ENCODE data around the gene TMEM205. TPM values are rescaled to one million over a fixed set of nuclear protein-coding genes. Genes with fewer than 3 reads are reported as not detected.

TMEM205 gene
- total and polyA plus RNA-seq, 2 donors: 54.5 to 75.2 TPM

- peaks cover 0 to 5% of the 10 kb centered on the region in 2 donors for H3K4me1 ChIP-seq (ENCODE audit: control insufficient read depth in 2 of 2, insufficient read depth in 2 of 2, low read length in 2 of 2)
- H3K4me3 ChIP-seq (ENCODE audit: low read length in 2 of 2): no peak overlapping the region
- no peak overlapping the region for H3K27ac ChIP-seq (ENCODE audit: low read depth in 1 of 2, low read length in 1 of 2)
- 96% methylated on average over 28 of the region's 28 CpGs for WGBS
- DNase-seq (ENCODE audit: low read depth in 6 of 9, low spot score in 9 of 9): no peak
- H3K36me3 ChIP-seq (ENCODE audit: control insufficient read depth in 2 of 2, insufficient read depth in 2 of 2, low read length in 1 of 2): peaks cover 0 to 5% of the 10 kb centered on the region in 2 donors
- no peaks in the 10 kb centered on the region for H3K9me3 ChIP-seq (ENCODE audit: control insufficient read depth in 2 of 2, insufficient read depth in 1 of 2, low read length in 1 of 2)
- H3K27me3 ChIP-seq (ENCODE audit: control insufficient read depth in 2 of 2, insufficient read depth in 1 of 2, low read length in 1 of 2): peaks cover 0 to 33% of the 10 kb centered on the region in 2 donors
Measured at GRCh38 chr19:11364296-11364904, 18.3 kb upstream of the TMEM205 start.

- Histone ChIP-seq H3K36me3 (ENCODE audit: control insufficient read depth in 2 of 2, insufficient read depth in 2 of 2, low read length in 1 of 2) (peaks cover 0 to 5% of the 10 kb centered on the region in 2 donors), H3K4me1 (ENCODE audit: control insufficient read depth in 2 of 2, insufficient read depth in 2 of 2, low read length in 2 of 2) (peaks cover 0 to 5% of the 10 kb centered on the region in 2 donors)
- WGBS: 96% methylated on average over 10 of the region's 10 CpGs
Measured at GRCh38 chr19:11363881-11364280, 17.8 kb upstream of the TMEM205 start.

GRCh38 chr19:11361771-11362731 is 16.0 kb upstream of the TMEM205 start:
- 97% methylated on average over 35 of the region's 35 CpGs for WGBS

More at GRCh38 chr19:11363881-11364280, 17.8 kb upstream of the TMEM205 start:
- H3K9me3 ChIP-seq (ENCODE audit: control insufficient read depth in 2 of 2, insufficient read depth in 1 of 2, low read length in 1 of 2): no peaks in the 10 kb centered on the region
- H3K4me3 ChIP-seq (ENCODE audit: low read length in 2 of 2): no peak overlapping the region
- DNase-seq (ENCODE audit: low read depth in 6 of 9, low spot score in 9 of 9): no peak
- no peak overlapping the region for H3K27ac ChIP-seq (ENCODE audit: low read depth in 1 of 2, low read length in 1 of 2)
- H3K27me3 ChIP-seq (ENCODE audit: control insufficient read depth in 2 of 2, insufficient read depth in 1 of 2, low read length in 1 of 2): peaks cover 0 to 38% of the 10 kb centered on the region in 2 donors

GRCh38 chr19:11361037-11361770 is 15.1 kb upstream of the TMEM205 start:
- Histone ChIP-seq H3K36me3 (ENCODE audit: control insufficient read depth in 2 of 2, insufficient read depth in 2 of 2, low read length in 1 of 2) (no peaks in the 10 kb centered on the region), H3K27me3 (ENCODE audit: control insufficient read depth in 2 of 2, insufficient read depth in 1 of 2, low read length in 1 of 2) (peaks cover 0 to 61% of the 10 kb centered on the region in 2 donors), H3K9me3 (ENCODE audit: control insufficient read depth in 2 of 2, insufficient read depth in 1 of 2, low read length in 1 of 2) (no peaks in the 10 kb centered on the region), H3K4me3 (ENCODE audit: low read length in 2 of 2) (no peak overlapping the region), H3K27ac (ENCODE audit: low read depth in 1 of 2, low read length in 1 of 2) (no peak overlapping the region), H3K4me1 (ENCODE audit: control insufficient read depth in 2 of 2, insufficient read depth in 2 of 2, low read length in 2 of 2) (peaks cover 0 to 12% of the 10 kb centered on the region in 2 donors)
- DNase-seq (ENCODE audit: low read depth in 6 of 9, low spot score in 9 of 9): no peak
- WGBS: 93% methylated on average over 43 of the region's 43 CpGs

More at GRCh38 chr19:11361771-11362731, 16.0 kb upstream of the TMEM205 start:
- Histone ChIP-seq H3K27ac (ENCODE audit: low read depth in 1 of 2, low read length in 1 of 2) (no peak overlapping the region), H3K36me3 (ENCODE audit: control insufficient read depth in 2 of 2, insufficient read depth in 2 of 2, low read length in 1 of 2) (no peaks in the 10 kb centered on the region), H3K4me3 (ENCODE audit: low read length in 2 of 2) (no peak overlapping the region), H3K27me3 (ENCODE audit: control insufficient read depth in 2 of 2, insufficient read depth in 1 of 2, low read length in 1 of 2) (peaks cover 0 to 52% of the 10 kb centered on the region in 2 donors), H3K4me1 (ENCODE audit: control insufficient read depth in 2 of 2, insufficient read depth in 2 of 2, low read length in 2 of 2) (peaks cover 0 to 5% of the 10 kb centered on the region in 2 donors), H3K9me3 (ENCODE audit: control insufficient read depth in 2 of 2, insufficient read depth in 1 of 2, low read length in 1 of 2) (no peaks in the 10 kb centered on the region)
- DNase-seq (ENCODE audit: low read depth in 6 of 9, low spot score in 9 of 9): no peak

- Histone ChIP-seq H3K9me3 (ENCODE audit: control insufficient read depth in 2 of 2, insufficient read depth in 1 of 2, low read length in 1 of 2) (peaks cover 0 to 3% of the 10 kb centered on the region in 2 donors), H3K4me3 (ENCODE audit: low read length in 2 of 2) (no peak overlapping the region), H3K27me3 (ENCODE audit: control insufficient read depth in 2 of 2, insufficient read depth in 1 of 2, low read length in 1 of 2) (peaks cover 0 to 78% of the 10 kb centered on the region in 2 donors), H3K27ac (ENCODE audit: low read depth in 1 of 2, low read length in 1 of 2) (no peak overlapping the region), H3K4me1 (ENCODE audit: control insufficient read depth in 2 of 2, insufficient read depth in 2 of 2, low read length in 2 of 2) (peaks cover 2 to 19% of the 10 kb centered on the region in 2 donors), H3K36me3 (ENCODE audit: control insufficient read depth in 2 of 2, insufficient read depth in 2 of 2, low read length in 1 of 2) (no peaks in the 10 kb centered on the region)
- WGBS: 97% methylated on average over 11 of the region's 11 CpGs
- DNase-seq (ENCODE audit: low read depth in 6 of 9, low spot score in 9 of 9): no peak
Measured at GRCh38 chr19:11359421-11359820, 13.4 kb upstream of the TMEM205 start.

GRCh38 chr19:11356676-11357550 is 10.8 kb upstream of the TMEM205 start:
- WGBS: 87% methylated on average over 11 of the region's 11 CpGs

GRCh38 chr19:11356074-11356397 is 10.0 kb upstream of the TMEM205 start:
- Histone ChIP-seq H3K9me3 (ENCODE audit: control insufficient read depth in 2 of 2, insufficient read depth in 1 of 2, low read length in 1 of 2) (peaks cover 0 to 3% of the 10 kb centered on the region in 2 donors), H3K27ac (ENCODE audit: low read depth in 1 of 2, low read length in 1 of 2) (no peak overlapping the region), H3K4me1 (ENCODE audit: control insufficient read depth in 2 of 2, insufficient read depth in 2 of 2, low read length in 2 of 2) (peaks cover 2 to 14% of the 10 kb centered on the region in 2 donors), H3K27me3 (ENCODE audit: control insufficient read depth in 2 of 2, insufficient read depth in 1 of 2, low read length in 1 of 2) (peaks cover 0 to 65% of the 10 kb centered on the region in 2 donors), H3K4me3 (ENCODE audit: low read length in 2 of 2) (peak overlapping the region in 1 of 2 donors; percentile 30), H3K36me3 (ENCODE audit: control insufficient read depth in 2 of 2, insufficient read depth in 2 of 2, low read length in 1 of 2) (no peaks in the 10 kb centered on the region)
- no peak for DNase-seq (ENCODE audit: low read depth in 6 of 9, low spot score in 9 of 9)
- WGBS: 95% methylated on average over 6 of the region's 6 CpGs

More at GRCh38 chr19:11356676-11357550, 10.8 kb upstream of the TMEM205 start:
- Histone ChIP-seq H3K4me1 (ENCODE audit: control insufficient read depth in 2 of 2, insufficient read depth in 2 of 2, low read length in 2 of 2) (peaks cover 2 to 19% of the 10 kb centered on the region in 2 donors), H3K9me3 (ENCODE audit: control insufficient read depth in 2 of 2, insufficient read depth in 1 of 2, low read length in 1 of 2) (peaks cover 0 to 3% of the 10 kb centered on the region in 2 donors), H3K27me3 (ENCODE audit: control insufficient read depth in 2 of 2, insufficient read depth in 1 of 2, low read length in 1 of 2) (peaks cover 0 to 74% of the 10 kb centered on the region in 2 donors), H3K36me3 (ENCODE audit: control insufficient read depth in 2 of 2, insufficient read depth in 2 of 2, low read length in 1 of 2) (no peaks in the 10 kb centered on the region), H3K4me3 (ENCODE audit: low read length in 2 of 2) (no peak overlapping the region), H3K27ac (ENCODE audit: low read depth in 1 of 2, low read length in 1 of 2) (no peak overlapping the region)
- no peak for DNase-seq (ENCODE audit: low read depth in 6 of 9, low spot score in 9 of 9)

Data from thymus (tissue), 11 donors.